WI38 (cell line): ENCODE results near the gene CFTR.

Experiments used
- H3K4me3 ChIP-seq: 2 replicates; pipeline ENCODE4 v1.5.1; 2011; ENCODE audit warnings: low read depth, mild to moderate bottlenecking, control low read depth, low read length
- CTCF ChIP-seq: IDR thresholded peaks from 2 replicates; pipeline ENCODE4 v1.5.1; 2012; ENCODE audit warnings: low read depth, mild to moderate bottlenecking, control low read depth, low read length

Gene CFTR

DNA sequence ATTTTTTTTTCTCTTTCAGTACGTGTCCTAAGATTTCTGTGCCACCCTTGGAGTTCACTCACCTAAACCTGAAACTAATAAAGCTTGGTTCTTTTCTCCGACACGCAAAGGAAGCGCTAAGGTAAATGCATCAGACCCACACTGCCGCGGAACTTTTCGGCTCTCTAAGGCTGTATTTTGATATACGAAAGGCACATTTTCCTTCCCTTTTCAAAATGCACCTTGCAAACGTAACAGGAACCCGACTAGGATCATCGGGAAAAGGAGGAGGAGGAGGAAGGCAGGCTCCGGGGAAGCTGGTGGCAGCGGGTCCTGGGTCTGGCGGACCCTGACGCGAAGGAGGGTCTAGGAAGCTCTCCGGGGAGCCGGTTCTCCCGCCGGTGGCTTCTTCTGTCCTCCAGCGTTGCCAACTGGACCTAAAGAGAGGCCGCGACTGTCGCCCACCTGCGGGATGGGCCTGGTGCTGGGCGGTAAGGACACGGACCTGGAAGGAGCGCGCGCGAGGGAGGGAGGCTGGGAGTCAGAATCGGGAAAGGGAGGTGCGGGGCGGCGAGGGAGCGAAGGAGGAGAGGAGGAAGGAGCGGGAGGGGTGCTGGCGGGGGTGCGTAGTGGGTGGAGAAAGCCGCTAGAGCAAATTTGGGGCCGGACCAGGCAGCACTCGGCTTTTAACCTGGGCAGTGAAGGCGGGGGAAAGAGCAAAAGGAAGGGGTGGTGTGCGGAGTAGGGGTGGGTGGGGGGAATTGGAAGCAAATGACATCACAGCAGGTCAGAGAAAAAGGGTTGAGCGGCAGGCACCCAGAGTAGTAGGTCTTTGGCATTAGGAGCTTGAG lies at the start of gene CFTR:
TSS of gene CFTR (plus strand) at position 801 of the 830 bp plus-strand sequence. CDS start 70 bp downstream, outside the sequence.
- no peak for TF ChIP-seq CTCF
- H3K4me3 ChIP-seq: peak within 1 kb of the TSS; percentile 28

- H3K4me3 ChIP-seq: no peak overlapping the region
These were observed 44.3 kb upstream of the CFTR start for GRCh38 chr7:117435475-117436043.

GRCh38 chr7:117444646-117445045 lies 35.2 kb upstream of the CFTR start:
- no peak for TF ChIP-seq CTCF
- no peak overlapping the region for H3K4me3 ChIP-seq

More at GRCh38 chr7:117435475-117436043, 44.3 kb upstream of the CFTR start:
- no peak for TF ChIP-seq CTCF

- no peak for TF ChIP-seq CTCF
- H3K4me3 ChIP-seq: no peak overlapping the region
These were observed 34.6 kb upstream of the CFTR start for GRCh38 chr7:117445206-117445605.

GRCh38 chr7:117446220-117446815 lies 33.5 kb upstream of the CFTR start:
- no peak overlapping the region for H3K4me3 ChIP-seq
- TF ChIP-seq CTCF: no peak

DNA sequence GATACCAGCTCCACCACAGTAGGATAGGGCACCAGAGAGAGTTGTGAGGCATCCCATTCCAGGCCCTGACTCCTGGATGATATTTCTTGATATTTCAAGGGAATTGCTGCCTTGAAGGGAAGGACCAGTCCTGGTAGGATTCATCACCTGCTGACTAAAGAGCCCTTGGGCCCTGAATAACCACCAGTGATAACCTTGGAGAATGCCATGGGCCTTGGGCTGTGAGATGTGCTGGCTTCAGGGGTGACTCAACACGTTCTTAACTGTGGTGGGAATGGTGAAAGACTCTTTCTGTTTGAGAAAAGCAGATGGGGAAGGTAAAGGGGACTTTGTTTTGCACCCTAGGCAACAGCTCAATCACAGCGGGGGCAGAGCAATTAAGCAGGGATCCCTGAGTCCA lies 31.2 kb upstream of the CFTR start:
- no peak for TF ChIP-seq CTCF
- no peak overlapping the region for H3K4me3 ChIP-seq
